ENCODE data around the gene OR4K15.
"Not testable (repeated sequence)": the region's sequence is repeated elsewhere in the genome, so short reads cannot be mapped to it uniquely, and the experiment has no call there.

The OR4K15 gene, protein sequence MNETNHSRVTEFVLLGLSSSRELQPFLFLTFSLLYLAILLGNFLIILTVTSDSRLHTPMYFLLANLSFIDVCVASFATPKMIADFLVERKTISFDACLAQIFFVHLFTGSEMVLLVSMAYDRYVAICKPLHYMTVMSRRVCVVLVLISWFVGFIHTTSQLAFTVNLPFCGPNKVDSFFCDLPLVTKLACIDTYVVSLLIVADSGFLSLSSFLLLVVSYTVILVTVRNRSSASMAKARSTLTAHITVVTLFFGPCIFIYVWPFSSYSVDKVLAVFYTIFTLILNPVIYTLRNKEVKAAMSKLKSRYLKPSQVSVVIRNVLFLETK

DNA sequence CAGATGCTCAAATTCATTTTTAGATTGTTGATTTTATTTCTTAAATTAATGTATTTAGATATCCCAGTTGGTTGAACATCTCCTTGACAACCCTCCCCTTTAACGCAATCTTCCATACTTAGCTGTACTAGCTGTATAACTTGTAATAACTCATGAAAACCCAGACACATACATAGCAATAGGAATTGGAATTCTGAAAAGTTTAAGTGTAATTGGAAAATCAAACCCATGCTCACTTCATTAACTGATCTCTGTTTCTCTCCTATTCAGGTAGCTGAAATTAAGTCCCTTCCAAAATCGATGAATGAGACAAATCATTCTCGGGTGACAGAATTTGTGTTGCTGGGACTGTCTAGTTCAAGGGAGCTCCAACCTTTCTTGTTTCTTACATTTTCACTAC, at the start of gene OR4K15:
TSS of gene OR4K15 (plus strand) at position 301 of the 400 bp plus-strand sequence. CDS start at position 301, 0 bp downstream.
- peaks cover 0 to 5% (median 0%) of the 10 kb centered on the region in 10 experiments; a peak in 1 of 20 replicates for H3K4me1 ChIP-seq
- no peak within 1 kb of the TSS for H3K4me3 ChIP-seq
- no peaks in the 10 kb centered on the region for H3K36me3 ChIP-seq
- no peaks in the 10 kb centered on the region for H3K9me3 ChIP-seq (replicated peaks in 1 of 11)
- no peak within 1 kb of the TSS for H3K9ac ChIP-seq
- no peaks in the 10 kb centered on the region for H3K27me3 ChIP-seq
- TF ChIP-seq Cebpa-rat (IDR thresholded peaks at IDR 0.05) = no peak
- no peaks in the 10 kb centered on the region for H4K20me1 ChIP-seq
- no peak within 1 kb of the TSS for H3K27ac ChIP-seq
- H3K4me2 ChIP-seq = no peak within 1 kb of the TSS

DNA sequence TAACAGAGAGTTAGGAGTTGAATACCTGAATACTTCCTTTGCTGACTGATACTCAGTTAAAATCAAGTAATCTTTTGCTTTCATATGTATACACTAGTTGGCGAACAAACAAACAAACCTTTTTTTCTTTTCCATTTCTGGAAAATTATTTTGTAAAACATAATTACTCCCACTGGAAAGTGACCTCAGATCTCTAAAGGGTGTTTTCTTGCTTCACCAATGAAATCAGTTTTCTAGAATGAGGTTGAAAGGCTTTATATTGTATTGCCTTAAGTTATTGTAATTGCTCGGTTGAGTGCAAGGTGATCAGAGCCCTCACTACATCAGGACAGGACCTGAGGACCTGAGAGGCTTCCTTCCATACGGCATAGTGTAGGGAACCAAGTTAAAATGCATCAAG, 44.8 kb upstream of the OR4K15 start, which contains the start of gene OR4K1:
TSS of gene OR4K1 (plus strand) at position 301 of the 400 bp plus-strand sequence. CDS start 4,750 bp downstream, outside the sequence.
- H3K9me3 ChIP-seq (replicated peaks in 1 of 11) = no peaks in the 10 kb centered on the region
- no peak within 1 kb of the TSS for H3K9ac ChIP-seq
- H3K4me3 ChIP-seq = no peak within 1 kb of the TSS
- no peak within 1 kb of the TSS for H3K27ac ChIP-seq
- no peaks in the 10 kb centered on the region for H3K27me3 ChIP-seq
- no peaks in the 10 kb centered on the region for H3K36me3 ChIP-seq
- no peak within 1 kb of the TSS for H3K4me2 ChIP-seq
- H4K20me1 ChIP-seq = no peaks in the 10 kb centered on the region
- TF ChIP-seq Cebpa-rat (IDR thresholded peaks at IDR 0.05) = no peak
- H3K4me1 ChIP-seq = no peaks in the 10 kb centered on the region

DNA sequence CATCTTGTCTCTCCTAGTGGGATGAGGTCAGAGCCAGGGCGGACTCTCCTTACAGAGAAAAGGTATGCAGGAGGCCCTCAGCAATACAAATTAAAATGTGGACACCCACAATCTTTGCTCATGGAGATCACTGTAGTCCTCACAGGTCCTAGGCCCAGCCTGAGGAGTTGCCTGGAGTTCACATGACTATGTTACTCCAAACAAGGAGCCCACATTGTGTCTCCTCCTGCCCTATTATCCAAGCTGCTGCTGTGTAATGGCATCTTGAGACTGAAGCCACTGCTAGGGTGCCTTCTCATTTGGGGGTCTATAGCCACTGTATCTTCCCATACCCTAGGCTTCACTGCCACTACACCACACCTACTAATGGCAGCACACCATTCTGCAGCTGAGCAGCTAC, 33.7 kb upstream of the OR4K15 start:
- no peak for TF ChIP-seq Cebpa-rat (IDR thresholded peaks at IDR 0.05)

DNA sequence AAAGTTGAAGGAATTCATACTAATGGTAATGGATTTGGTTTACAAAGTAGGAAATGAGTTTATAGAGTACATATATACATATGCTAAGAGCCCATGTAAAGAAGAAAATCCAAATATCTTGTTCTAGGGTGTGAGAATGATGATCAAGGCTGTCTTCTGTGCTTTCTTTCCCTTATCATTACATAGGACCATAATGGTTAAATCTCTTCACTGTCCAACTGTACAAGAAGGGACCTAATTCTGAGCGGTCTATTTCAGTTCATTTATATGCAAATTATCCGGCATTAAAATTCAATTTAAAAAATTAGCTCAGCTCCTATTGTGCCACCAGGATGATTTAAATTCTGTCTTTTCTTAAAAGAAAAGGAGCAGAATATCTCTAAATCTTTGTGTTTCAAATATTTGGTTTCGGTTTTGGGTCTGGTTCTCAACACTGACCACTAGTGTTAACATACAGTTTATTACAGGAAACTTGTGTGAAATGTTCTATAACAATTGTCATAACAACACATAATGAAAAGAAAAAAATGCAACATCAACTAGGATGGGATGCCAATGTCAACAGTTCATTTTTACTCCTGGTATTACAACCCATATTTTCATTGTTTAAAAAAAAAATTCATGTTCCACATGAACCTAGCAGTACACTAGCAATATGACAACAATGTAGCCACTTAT, 27.8 kb upstream of the OR4K15 start:
- Histone ChIP-seq H3K4me1 (no peaks in the 10 kb centered on the region), H3K36me3 (no peaks in the 10 kb centered on the region), H3K9me3 (replicated peaks in 1 of 11) (no peaks in the 10 kb centered on the region; a peak in 1 of 22 replicates), H3K27ac (no peak overlapping the region), H3K4me2 (no peak overlapping the region), H3K4me3 (no peak overlapping the region), H3K9ac (no peak overlapping the region), H4K20me1 (no peaks in the 10 kb centered on the region), H3K27me3 (no peaks in the 10 kb centered on the region)
- TF ChIP-seq Cebpa-rat (IDR thresholded peaks at IDR 0.05) = no peak

More for the DNA sequence above, 33.7 kb upstream of the OR4K15 start:
- Histone ChIP-seq H3K4me1 (no peaks in the 10 kb centered on the region), H4K20me1 (no peaks in the 10 kb centered on the region), H3K4me3 (no peak overlapping the region), H3K36me3 (no peaks in the 10 kb centered on the region), H3K27me3 (no peaks in the 10 kb centered on the region), H3K9me3 (replicated peaks in 1 of 11) (no peaks in the 10 kb centered on the region), H3K9ac (no peak overlapping the region), H3K27ac (no peak overlapping the region), H3K4me2 (no peak overlapping the region)

- Histone ChIP-seq H3K9ac (no peak overlapping the region), H3K9me3 (replicated peaks in 1 of 11) (no peaks in the 10 kb centered on the region; a peak in 1 of 22 replicates), H4K20me1 (no peaks in the 10 kb centered on the region), H3K27me3 (no peaks in the 10 kb centered on the region), H3K4me2 (no peak overlapping the region), H3K4me1 (no peaks in the 10 kb centered on the region), H3K27ac (no peak overlapping the region), H3K4me3 (no peak overlapping the region), H3K36me3 (no peaks in the 10 kb centered on the region)
- TF ChIP-seq Cebpa-rat (IDR thresholded peaks at IDR 0.05) = no peak
Observed at GRCh38 chr14:19949218-19949617, 26.2 kb upstream of the OR4K15 start.

GRCh38 chr14:19969735-19970134, 5.7 kb upstream of the OR4K15 start:
- not testable (repeated sequence) for H3K9ac ChIP-seq; H3K4me3 ChIP-seq; H3K4me2 ChIP-seq; H3K4me1 ChIP-seq; H3K27ac ChIP-seq; H3K9me3 ChIP-seq (replicated peaks in 1 of 11); H3K27me3 ChIP-seq; H3K36me3 ChIP-seq; H4K20me1 ChIP-seq

GRCh38 chr14:19974844-19975243, 547 bp upstream of the OR4K15 start:
- Histone ChIP-seq H3K4me3 (no peak overlapping the region), H3K27ac (no peak overlapping the region), H3K9ac (no peak overlapping the region), H3K27me3 (no peaks in the 10 kb centered on the region), H3K9me3 (replicated peaks in 1 of 11) (no peaks in the 10 kb centered on the region), H3K4me2 (no peak overlapping the region), H3K4me1 (peaks cover 0 to 5% (median 0%) of the 10 kb centered on the region in 10 experiments; a peak in 1 of 20 replicates), H3K36me3 (no peaks in the 10 kb centered on the region), H4K20me1 (no peaks in the 10 kb centered on the region)
- TF ChIP-seq Cebpa-rat (IDR thresholded peaks at IDR 0.05) = no peak

GRCh38 chr14:19993438-19993837, 18.0 kb downstream of the OR4K15 start:
- no peaks in the 10 kb centered on the region for H3K36me3 ChIP-seq
- H3K27me3 ChIP-seq = no peaks in the 10 kb centered on the region
- H3K27ac ChIP-seq = no peak overlapping the region
- H3K9me3 ChIP-seq (replicated peaks in 1 of 11) = peaks cover 0 to 13% (median 3%) of the 10 kb centered on the region in 11 experiments; a peak in 9 of 22 replicates
- H3K4me1 ChIP-seq = no peaks in the 10 kb centered on the region
- no peak overlapping the region for H3K4me2 ChIP-seq
- TF ChIP-seq Cebpa-rat (IDR thresholded peaks at IDR 0.05) = no peak
- H4K20me1 ChIP-seq = no peaks in the 10 kb centered on the region
- no peak overlapping the region for H3K9ac ChIP-seq
- H3K4me3 ChIP-seq = no peak overlapping the region

DNA sequence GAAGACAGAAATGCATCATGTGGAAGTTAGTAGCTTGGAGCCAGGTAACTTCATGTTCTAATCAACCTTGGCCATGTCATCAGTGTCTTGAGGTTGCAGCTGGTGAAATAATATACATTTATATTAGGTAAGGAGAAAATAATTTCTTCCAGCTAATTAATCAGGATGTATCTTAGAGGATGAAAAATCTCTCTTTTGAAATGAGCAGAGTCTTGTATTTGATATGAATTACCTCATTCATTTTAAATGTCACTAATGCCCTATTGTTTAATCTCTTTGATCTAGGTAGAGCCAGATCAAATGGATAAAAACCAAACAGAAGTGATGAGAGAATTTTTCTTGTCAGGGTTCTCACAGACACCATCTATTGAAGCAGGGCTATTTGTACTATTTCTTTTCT, 26.5 kb downstream of the OR4K15 start, which contains the start of gene OR4Q2:
TSS of gene OR4Q2 (plus strand) at position 301 of the 400 bp plus-strand sequence.
- H3K9me3 ChIP-seq (replicated peaks in 1 of 11) = peaks cover 0 to 7% (median 0%) of the 10 kb centered on the region in 11 experiments; a peak in 2 of 22 replicates
- H3K4me2 ChIP-seq = peak within 1 kb of the TSS in 4 of 11 experiments; percentile 8 to 39 (median 14); a peak in 5 of 22 replicates
- no peaks in the 10 kb centered on the region for H4K20me1 ChIP-seq
- H3K27ac ChIP-seq = peak within 1 kb of the TSS in 2 of 11 experiments; percentile 2 to 34; a peak in 2 of 22 replicates
- no peaks in the 10 kb centered on the region for H3K36me3 ChIP-seq
- H3K4me1 ChIP-seq = peaks cover 0 to 11% (median 0%) of the 10 kb centered on the region in 10 experiments; a peak in 5 of 20 replicates
- no peak within 1 kb of the TSS for H3K9ac ChIP-seq
- H3K27me3 ChIP-seq = no peaks in the 10 kb centered on the region
- TF ChIP-seq Cebpa-rat (IDR thresholded peaks at IDR 0.05) = no peak
- H3K4me3 ChIP-seq = no peak within 1 kb of the TSS

Measured in BLaER1 treated with 17β-estradiol and CSF1 and Interleukin-3, amounts not matched to agents 10 nM and 100 nM (cell line).